Motor neuron (in vitro differentiated cells): ENCODE measurements around the gene FGF7. TPM values are rescaled to one million over a fixed set of nuclear protein-coding genes. Genes with fewer than 3 reads are reported as not detected.
"Not testable (repeated sequence)": the region's sequence is repeated elsewhere in the genome, so short reads cannot be mapped to it uniquely, and the experiment has no call there.

ENCODE experiments used
- ATAC-seq, 8 experiments: fragments of 200-7000 bp; cut with Tn5 transposase; replicated peaks in 6 of 8; 2 replicates each; pipeline ENCODE4 v1.8.0; 2021; ENCODE audit warnings: mild to moderate bottlenecking in 8 of 8, moderate library complexity in 8 of 8
- H3K27ac ChIP-seq, 2 donors: fragments of 250-450 bp; sonication (Bioruptor Pico); 2 replicates each; pipeline ENCODE4 v1.9.0; 2021; ENCODE audit warnings: antibody characterized with exemption in 2 of 2, mild to moderate bottlenecking in 2 of 2, moderate library complexity in 1 of 2
- H3K4me1 ChIP-seq, 2 donors: fragments of 250-450 bp; sonication (Bioruptor Pico); replicated peaks in 1 of 2; 2 replicates each; pipeline ENCODE4 v1.6.1; 2021; ENCODE audit warnings: antibody characterized with exemption in 2 of 2, mild to moderate bottlenecking in 2 of 2, moderate library complexity in 1 of 2
- H3K4me3 ChIP-seq, 5 donors: fragments of 250-450 bp; sonication (Bioruptor Pico); 2 replicates each; pipeline ENCODE4 v1.9.0; 2021; ENCODE audit warnings: antibody characterized with exemption in 5 of 5, mild to moderate bottlenecking in 5 of 5, moderate library complexity in 4 of 5
- WGBS, 10 experiments: fragments of 450-650 bp; shearing (Covaris generic); methylation state at CpG; one replicate each; pipeline ENCODE4 v1.0.0; 2022; 5-methylcytosine and 5-hydroxymethylcytosine counted together
- in situ Hi-C, 9 experiments: fragments of 400-800 bp; cut with MboI; loops; one replicate each; pipeline ENCODE4 v1.15.0; 2021; ENCODE audit warnings: low sequenced_read_pairs in 9 of 9, low pct_unique_long_range_greater_than_20kb in 2 of 9; ENCODE audit not compliant: unreplicated experiment in 9 of 9
- total RNA-seq, 8 experiments: library from RNA; unstranded; fragments of 300-600 nt; gene quantifications; 2 replicates each; pipeline versions ENCODE4 v1.2.3 to v1.2.4, GENCODE V29; 2022

FGF7 gene
- total RNA-seq, 8 experiments from 2014 or later = 0.05 to 33.6 (median 0.94) TPM

DNA sequence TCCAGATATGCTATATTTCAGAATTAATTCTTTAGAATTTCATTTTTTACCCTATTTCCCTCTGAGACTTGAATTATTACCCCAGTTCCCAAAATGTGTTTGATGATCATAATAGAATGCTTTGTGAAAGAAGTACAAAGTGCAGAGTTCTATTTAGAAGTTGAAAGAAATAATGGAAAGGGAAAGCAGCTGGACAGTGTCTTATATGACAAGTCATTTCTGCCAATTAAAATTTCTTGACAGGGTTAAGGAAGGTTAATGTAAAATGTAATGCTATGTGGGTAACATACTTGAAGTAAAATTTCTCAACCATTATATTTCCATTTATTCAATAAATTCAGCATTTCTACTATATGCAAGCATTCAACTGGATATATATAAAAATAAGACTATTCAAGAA is 33.1 kb downstream of the FGF7 start:
- H3K27ac ChIP-seq = no peak overlapping the region
- no peak overlapping the region for H3K4me3 ChIP-seq
- in situ Hi-C loops = no loop called here
- H3K4me1 ChIP-seq = no peaks in the 10 kb centered on the region
- ATAC-seq = no peak

DNA sequence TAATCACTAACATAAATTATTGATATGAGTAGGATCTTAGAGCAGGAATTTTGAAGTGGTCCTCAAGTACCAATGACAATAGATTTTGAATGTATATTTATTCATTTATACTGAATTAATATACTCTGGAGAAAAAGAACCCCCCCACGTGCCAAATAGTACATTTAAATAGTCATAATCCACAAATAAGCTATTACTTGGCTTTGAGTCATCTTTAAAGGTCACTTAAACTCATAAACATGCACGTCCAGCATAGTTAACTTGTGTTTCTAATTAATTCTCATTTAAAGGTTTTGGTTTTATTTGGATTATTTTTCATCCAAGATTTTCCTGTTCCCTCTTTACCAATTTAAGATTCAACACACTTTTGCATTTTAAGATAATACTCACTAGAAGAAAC is 35.1 kb downstream of the FGF7 start:
- in situ Hi-C loops = no loop called here
- no peak overlapping the region for H3K27ac ChIP-seq
- H3K4me1 ChIP-seq = no peaks in the 10 kb centered on the region
- ATAC-seq = no peak
- WGBS, 10 experiments = 7 to 69% (median 28%) methylated on average over 1 to 2 of the region's 2 CpGs
- no peak overlapping the region for H3K4me3 ChIP-seq

DNA sequence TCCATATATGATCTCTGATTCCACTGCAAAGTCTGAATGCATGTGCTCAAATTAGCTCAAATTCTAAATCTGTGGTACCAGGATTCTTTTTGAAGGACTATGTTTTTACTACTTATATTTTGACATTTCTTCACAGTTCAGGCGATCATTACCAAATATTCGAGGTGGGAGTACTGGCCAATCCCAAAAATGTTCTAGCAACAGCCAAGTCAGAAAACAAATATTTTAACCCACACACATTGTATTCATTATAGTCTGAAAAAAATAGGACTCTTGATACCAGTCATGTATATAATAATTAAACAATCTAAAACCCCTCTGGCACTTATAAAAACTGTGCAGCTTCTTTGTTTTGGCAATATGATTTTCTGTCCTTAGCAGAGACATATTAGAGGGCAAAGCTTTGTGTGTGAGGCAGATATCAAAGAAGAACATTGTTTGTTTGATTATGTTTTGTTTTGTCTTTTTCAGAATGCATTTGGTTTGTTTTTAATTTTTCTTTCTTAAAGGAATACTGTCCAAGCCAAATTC is 37.4 kb downstream of the FGF7 start:
- ATAC-seq = no peak
- H3K4me3 ChIP-seq = no peak overlapping the region
- in situ Hi-C loops = no loop called here
- H3K27ac ChIP-seq = no peak overlapping the region
- no peaks in the 10 kb centered on the region for H3K4me1 ChIP-seq
- 0 to 100% (median 60%) methylated on average over 1 to 2 of the region's 2 CpGs; no CpG with 5 or more reads in 1 of the 10 experiments for WGBS, 10 experiments

DNA sequence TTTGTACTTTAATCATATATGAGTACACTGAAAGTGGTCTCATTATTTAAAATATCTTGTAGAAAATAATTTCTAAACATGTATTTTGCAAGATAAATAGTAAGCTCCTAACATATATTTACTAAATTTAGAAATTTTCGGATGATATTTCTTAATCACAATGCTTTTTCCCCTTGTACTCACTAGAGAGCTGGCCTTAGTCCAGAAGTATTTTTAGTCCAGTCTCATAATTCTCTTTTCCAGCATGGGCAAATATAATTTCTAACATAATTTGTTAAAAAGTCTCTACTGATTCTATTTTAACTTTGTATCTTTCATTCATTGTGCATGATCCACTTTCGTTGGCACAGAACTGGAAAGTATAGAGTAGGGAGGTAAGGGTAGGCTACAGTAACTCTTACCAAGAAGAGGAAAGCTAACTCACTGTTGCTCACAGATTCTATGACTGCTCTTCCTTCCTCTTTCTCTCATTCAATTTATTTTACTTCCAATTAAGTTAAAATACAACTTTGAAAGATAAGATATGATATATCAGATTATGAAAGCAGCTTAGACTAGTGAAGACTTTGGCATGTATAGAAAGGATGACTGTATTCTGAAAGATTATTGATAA is 39.3 kb downstream of the FGF7 start:
- H3K27ac ChIP-seq = no peak overlapping the region
- ATAC-seq = no peak
- in situ Hi-C loops = no loop called here
- H3K4me3 ChIP-seq = no peak overlapping the region
- 9 to 100% (median 80%) methylated on average over 1 to 2 of the region's 2 CpGs for WGBS, 10 experiments
- H3K4me1 ChIP-seq = no peaks in the 10 kb centered on the region

DNA sequence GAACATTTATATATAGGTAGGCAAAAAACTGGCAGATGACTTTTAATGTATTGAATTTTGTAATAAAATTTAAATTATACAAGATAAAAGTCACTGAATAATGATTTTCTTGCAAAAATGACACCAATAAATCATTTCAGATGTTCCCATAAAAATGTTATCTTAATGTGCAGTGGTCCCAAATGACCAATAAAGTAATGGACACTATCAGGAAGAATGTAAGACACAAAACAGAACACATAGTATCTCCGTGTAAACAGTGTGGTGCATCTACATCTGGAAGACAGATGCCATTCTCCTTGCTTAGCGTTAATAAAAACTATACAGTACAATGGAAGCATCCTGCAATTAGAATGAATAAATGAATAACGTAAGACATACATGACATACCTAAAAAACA is 41.5 kb downstream of the FGF7 start:
- in situ Hi-C loops = no loop called here
- Histone ChIP-seq H3K4me1 (peaks cover 0 to 3% of the 10 kb centered on the region in 2 donors), H3K4me3 (no peak overlapping the region), H3K27ac (no peak overlapping the region)
- no peak for ATAC-seq
- 17 to 100% (median 77%) methylated on average over 1 to 3 of the region's 3 CpGs for WGBS, 10 experiments

DNA sequence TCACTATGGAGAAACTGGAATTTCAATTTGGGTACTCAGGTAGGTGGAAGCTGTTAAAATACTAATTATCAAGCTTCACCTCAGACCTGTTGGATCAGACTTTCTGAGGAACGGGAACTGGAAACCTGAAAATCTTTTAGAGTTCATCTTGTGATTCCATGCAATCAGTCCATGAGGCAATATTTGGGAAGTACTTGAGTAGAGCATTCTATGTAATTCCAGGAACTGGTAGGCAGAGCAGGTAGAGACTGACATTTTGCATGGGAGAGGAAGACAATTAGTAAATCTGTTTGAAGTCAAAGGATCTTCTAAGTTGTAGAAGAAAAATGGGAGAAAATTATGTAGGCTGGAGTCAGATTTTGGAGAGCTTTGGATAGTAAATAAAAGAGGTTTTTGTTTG is 43.1 kb downstream of the FGF7 start:
- Histone ChIP-seq H3K4me1 (peaks cover 0 to 3% of the 10 kb centered on the region in 2 donors), H3K4me3 (no peak overlapping the region), H3K27ac (no peak overlapping the region)
- 50 to 100% (median 100%) methylated on average over 1 of the region's 1 CpG; no CpG with 5 or more reads in 1 of the 10 experiments for WGBS, 10 experiments
- ATAC-seq = no peak
- in situ Hi-C loops = no loop called here

DNA sequence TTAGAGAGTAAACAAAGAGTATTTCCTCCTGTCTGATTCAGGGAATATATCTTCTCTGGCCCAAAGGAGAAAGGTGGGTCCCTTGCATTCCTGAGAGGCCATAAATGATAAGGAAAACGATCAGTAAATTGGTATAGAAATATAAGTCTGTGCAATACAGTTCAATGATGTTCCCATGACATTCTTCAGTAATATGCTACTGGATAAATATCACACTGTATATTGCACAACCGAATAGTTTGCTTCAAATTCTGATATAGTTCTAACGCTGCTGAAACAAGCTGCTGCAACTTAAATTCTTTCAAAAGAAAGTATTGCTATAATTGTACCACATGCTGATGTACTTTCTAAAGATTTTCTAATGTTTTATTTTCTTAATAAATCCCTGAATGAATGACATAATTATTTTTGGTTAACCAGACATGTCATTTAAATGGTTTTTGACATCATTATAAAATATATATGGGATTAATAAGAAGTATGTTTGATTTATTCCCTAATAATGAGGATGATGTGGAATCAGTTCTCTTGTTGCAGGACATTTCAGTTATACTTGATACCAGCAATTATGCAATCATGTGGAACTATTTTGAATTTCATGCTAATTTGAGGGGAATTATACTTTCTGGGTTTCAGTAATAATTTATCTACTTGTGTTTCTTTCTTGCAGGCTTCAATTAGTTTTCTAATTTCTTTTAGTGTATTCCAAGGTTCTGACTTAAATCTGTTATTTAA is 44.9 kb downstream of the FGF7 start:
- ATAC-seq = no peak

DNA sequence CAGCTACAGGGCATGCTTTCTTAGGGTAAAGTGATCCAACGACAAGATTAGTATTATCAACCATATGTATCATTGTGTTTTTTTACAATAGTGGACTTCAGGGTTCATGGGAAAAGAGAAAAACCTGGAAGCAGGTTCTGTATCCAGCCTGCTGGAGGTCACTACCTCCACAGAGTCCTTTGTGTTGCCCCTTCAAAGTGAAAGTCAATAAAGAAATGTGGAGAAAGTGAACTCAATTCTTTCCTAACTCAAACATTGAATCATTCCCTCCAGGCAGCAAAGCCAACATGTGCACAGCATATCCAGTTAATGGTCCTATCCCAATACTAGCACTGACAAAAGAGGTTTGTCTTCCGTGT is 45.4 kb downstream of the FGF7 start:
- in situ Hi-C loops = no loop called here
- Histone ChIP-seq H3K4me1 (peaks cover 0 to 3% of the 10 kb centered on the region in 2 donors), H3K4me3 (no peak overlapping the region), H3K27ac (no peak overlapping the region)
- 0 to 58% (median 15%) methylated on average over 1 to 2 of the region's 2 CpGs; no CpG with 5 or more reads in 2 of the 10 experiments for WGBS, 10 experiments
- peak in 4 of 8 experiments; percentile 52 to 83 (median 62) for ATAC-seq

More for the DNA sequence above, 44.9 kb downstream of the FGF7 start:
- in situ Hi-C loops = no loop called here
- Histone ChIP-seq H3K4me1 (peaks cover 0 to 3% of the 10 kb centered on the region in 2 donors), H3K27ac (no peak overlapping the region), H3K4me3 (no peak overlapping the region)
- 34 to 100% (median 75%) methylated on average over 1 to 3 of the region's 3 CpGs for WGBS, 10 experiments

DNA sequence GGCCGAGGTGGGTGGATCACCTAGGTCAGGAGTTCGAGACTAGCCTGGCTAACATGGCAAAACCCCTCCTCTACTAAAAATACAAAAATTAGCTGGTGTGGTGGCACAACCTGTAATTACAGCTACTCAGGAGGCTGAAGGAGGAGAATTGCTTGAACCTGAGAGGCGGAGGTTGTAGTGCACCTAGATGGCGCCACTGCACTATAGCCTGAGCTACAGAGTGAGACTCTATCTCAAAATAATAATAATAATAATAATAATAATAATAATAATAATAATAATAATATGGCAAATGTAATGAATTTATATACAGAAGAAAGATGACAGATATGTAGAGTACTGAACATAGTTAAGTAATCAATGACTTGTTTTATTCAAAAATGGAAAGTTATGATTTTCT is 48.2 kb downstream of the FGF7 start:
- 67 to 100% (median 83%) methylated on average over 1 to 3 of the region's 4 CpGs; no CpG with 5 or more reads in 2 of the 10 experiments for WGBS, 10 experiments
- in situ Hi-C loops, H3K4me3 ChIP-seq, ATAC-seq, H3K27ac ChIP-seq, H3K4me1 ChIP-seq: not testable (repeated sequence)

DNA sequence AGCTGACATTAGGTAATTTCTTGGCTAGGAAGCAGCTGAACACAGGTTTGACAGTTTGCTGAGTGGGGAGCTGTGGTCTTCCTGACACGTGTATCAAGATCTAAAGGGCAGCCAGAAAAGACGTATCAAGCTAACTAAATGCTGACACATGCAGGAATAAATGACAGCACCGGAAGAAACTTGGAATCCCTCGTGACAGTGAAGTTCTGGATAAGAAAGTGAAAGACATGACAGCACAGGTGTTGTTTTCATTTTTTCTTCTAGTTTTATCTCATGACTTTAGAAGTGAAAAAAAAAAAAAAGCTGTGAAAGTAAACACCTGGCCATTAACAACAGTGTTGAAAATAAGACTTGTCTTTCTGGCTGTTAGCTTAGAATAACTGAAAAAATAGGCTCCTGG is 48.7 kb downstream of the FGF7 start:
- in situ Hi-C loops = no loop called here
- 67 to 92% (median 82%) methylated on average over 2 to 4 of the region's 4 CpGs; no CpG with 5 or more reads in 2 of the 10 experiments for WGBS, 10 experiments
- no peak overlapping the region for H3K27ac ChIP-seq
- H3K4me3 ChIP-seq = no peak overlapping the region
- peaks cover 0 to 3% of the 10 kb centered on the region in 2 donors for H3K4me1 ChIP-seq
- ATAC-seq = no peak

DNA sequence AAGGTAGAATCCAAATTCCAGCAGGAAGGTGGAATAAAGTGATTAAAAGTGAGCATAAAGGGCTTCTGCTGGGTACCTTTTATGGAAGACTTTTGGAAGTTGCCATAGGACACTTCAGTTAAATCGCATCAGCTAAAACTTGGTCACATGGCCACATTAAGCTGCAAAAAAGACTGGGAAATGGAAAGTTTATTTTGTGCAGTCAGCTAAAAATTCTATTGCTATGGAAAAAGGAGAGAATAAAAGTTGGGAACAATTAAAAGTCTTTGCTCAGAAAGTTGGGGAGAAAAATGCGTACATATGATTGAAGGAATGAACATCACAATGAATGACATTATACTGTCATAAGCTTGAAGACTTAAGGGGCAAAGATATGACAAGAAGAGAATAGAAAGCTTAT is 49.3 kb downstream of the FGF7 start:
- 86 to 100% (median 98%) methylated on average over 1 to 2 of the region's 2 CpGs; no CpG with 5 or more reads in 2 of the 10 experiments for WGBS, 10 experiments
- no peak for ATAC-seq

DNA sequence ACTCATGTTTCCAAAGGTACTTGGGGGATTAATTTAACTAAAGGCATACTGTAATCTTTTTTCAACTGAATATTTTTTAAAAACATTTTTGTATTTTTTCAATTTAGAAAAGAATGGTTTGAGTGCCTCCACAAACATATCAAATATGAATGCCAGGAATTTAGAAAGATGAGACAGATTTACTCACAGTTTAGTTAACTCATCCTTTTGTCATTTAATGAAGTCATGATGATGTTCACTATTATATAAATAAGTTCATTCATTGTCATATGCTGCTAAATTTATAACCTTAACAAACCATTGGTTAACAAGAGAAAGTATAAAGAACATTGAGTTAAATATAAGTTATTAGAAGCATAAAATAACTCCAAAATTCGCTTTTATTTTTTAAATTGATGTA is 50.0 kb downstream of the FGF7 start:
- in situ Hi-C loops = no loop called here
- Histone ChIP-seq H3K4me1 (peaks cover 0 to 3% of the 10 kb centered on the region in 2 donors), H3K4me3 (no peak overlapping the region), H3K27ac (no peak overlapping the region)
- WGBS, 10 experiments = 0 to 86% (median 67%) methylated on average over 1 of the region's 1 CpG; no CpG with 5 or more reads in 2 of the 10 experiments
- ATAC-seq = no peak

More for the DNA sequence above, 49.3 kb downstream of the FGF7 start:
- H3K27ac ChIP-seq = no peak overlapping the region
- in situ Hi-C loops = no loop called here
- H3K4me1 ChIP-seq = peaks cover 0 to 3% of the 10 kb centered on the region in 2 donors
- H3K4me3 ChIP-seq = no peak overlapping the region

DNA sequence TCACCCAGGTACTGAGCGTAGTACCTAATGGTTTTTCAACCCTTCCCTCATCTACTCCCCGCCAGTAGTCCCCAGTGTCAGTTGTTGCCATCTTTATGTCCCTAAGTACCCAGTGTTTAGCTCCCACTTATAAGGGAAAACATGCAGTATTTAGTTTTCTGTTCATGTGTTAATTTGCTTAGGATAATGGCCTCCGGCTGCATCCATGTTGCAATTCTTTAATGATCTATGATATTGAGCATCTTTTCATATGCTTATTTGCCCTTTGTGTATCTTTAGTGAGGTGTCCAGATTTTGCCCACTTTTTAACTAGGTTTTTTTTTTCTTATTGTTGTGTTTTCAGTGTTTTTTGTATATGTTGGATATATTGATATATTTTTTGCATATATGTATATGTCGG is 55.0 kb downstream of the FGF7 start:
- H3K27ac ChIP-seq, ATAC-seq, in situ Hi-C loops, H3K4me3 ChIP-seq, H3K4me1 ChIP-seq: not testable (repeated sequence)
- 28 to 100% (median 85%) methylated on average over 1 to 2 of the region's 4 CpGs; no CpG with 5 or more reads in 4 of the 10 experiments for WGBS, 10 experiments
